Esophagus squamous epithelium (tissue), 5 donors: ENCODE results near the gene NADK2. TPM values are rescaled to one million over a fixed set of nuclear protein-coding genes. Genes with fewer than 3 reads are reported as not detected.

Experiments used
- DNase-seq: peaks from one replicate; lab custom pipeline; 2025; lab: John Stamatoyannopoulos, UW
- H3K27ac ChIP-seq, 4 donors: fragments of 200-600 bp; sonication (generic); one replicate each; pipeline ENCODE4 v1.5.1; 2016 to 2019; ENCODE audit warnings: mild to moderate bottlenecking in 1 of 4
- H3K27me3 ChIP-seq, 4 donors: fragments of 200-600 bp; sonication (generic); 1 replicate in 3 of 4; 2 replicates in 1 of 4; pipeline versions ENCODE4 v1.5.1 to v1.6.0; 2017 to 2021; ENCODE audit warnings: antibody characterized with exemption in 1 of 4
- H3K36me3 ChIP-seq, 3 donors: fragments of 200-600 bp; sonication (generic); one replicate each; pipeline ENCODE4 v1.5.1; 2016 to 2019
- H3K4me1 ChIP-seq, 3 donors: fragments of 200-600 bp; sonication (generic); one replicate each; pipeline ENCODE4 v1.5.1; 2017 to 2019
- H3K4me3 ChIP-seq, 4 donors: fragments of 200-600 bp; sonication (generic); 1 replicate in 3 of 4; 2 replicates in 1 of 4; pipeline ENCODE4 v1.5.1; 2016 to 2019; ENCODE audit warnings: mild to moderate bottlenecking in 2 of 4, moderate library complexity in 1 of 4
- H3K9me3 ChIP-seq, 3 donors: fragments of 200-600 bp; sonication (generic); one replicate each; pipeline ENCODE4 v1.5.1; 2016 to 2019
- POLR2A ChIP-seq, 4 donors: fragments of 450-650 bp; IDR thresholded peaks; one replicate each; pipeline ENCODE4 v1.6.1; 2017; ENCODE audit warnings: antibody characterized with exemption in 4 of 4, mild to moderate bottlenecking in 4 of 4, moderate library complexity in 3 of 4
- WGBS, 2 donors: methylation state at CpG; one replicate each; pipeline ENCODE4 v1.1.5; 2018; 5-methylcytosine and 5-hydroxymethylcytosine counted together
- intact Hi-C: fragments of 100-400 bp; cut with DNase I; formaldehyde crosslinking; loops from one replicate; pipeline ENCODE4 v1.15.0; 2022
- total RNA-seq, 4 donors: library from RNA; depleted of rRNA; stranded (reverse); fragments of >200 nt; gene quantifications; one replicate each; pipeline ENCODE4 v1.1.0, GENCODE V29; 2016
- TF ChIP-seq, protein P1 (sequence below), 6 experiments: fragments of 450-650 bp in 4 of 6; fragments of 200-600 bp in 2 of 6; sonication (generic) in 2 of 6; IDR thresholded peaks; one replicate each; pipeline ENCODE4 v1.5.1; 2016 to 2019; ENCODE audit warnings: antibody characterized with exemption in 6 of 6, mild to moderate bottlenecking in 4 of 6, moderate library complexity in 4 of 6
- donor health status: DM: yes; HTN: yes; CAD: no.

NADK2 gene
- total RNA-seq, 4 donors from 2014 or later, result 9.0 to 19.6 (median 15.4) TPM

DNA sequence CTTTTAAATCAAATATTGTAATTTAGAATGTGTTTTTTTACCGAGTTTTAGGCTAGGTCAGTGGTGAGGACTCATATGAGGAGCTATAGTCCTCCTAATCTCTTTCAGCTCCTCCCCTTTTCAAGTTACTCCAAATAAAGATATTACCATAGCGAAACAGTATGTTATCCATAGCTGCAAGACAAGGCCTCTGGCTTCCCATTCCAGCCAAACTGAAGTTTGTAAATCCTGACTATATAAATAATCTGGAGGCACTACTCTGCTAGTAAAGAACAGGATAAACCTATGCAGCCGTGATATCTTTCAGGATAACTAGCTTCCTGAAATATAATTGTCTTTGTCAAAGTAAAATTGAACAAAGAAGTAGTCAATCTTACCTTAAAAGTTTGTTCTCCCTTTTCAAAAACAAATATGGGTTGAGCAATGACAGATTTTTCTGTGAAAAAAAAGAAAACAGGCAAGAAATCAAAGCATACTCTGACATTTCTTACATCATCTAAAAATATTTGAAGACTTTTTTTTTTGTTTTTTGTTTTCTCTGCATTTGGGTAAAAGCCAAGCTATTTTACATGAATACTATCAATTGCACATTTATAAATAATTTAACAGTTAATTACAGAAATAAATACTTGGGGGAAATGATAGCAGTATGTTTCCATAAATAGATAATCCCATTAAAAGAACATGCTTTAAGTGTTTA is 29.3 kb upstream of the NADK2 start:
- no peak overlapping the region for H3K4me3 ChIP-seq
- H3K4me1 ChIP-seq, result no peaks in the 10 kb centered on the region
- WGBS, 2 donors, result 81 to 83% methylated on average over 3 of the region's 3 CpGs
- no peaks in the 10 kb centered on the region for H3K27me3 ChIP-seq
- DNase-seq, result no peak
- no peaks in the 10 kb centered on the region for H3K36me3 ChIP-seq
- intact Hi-C loops, result loop anchor here (10.0 kb wide), 1 partner anchor 124 kb away; no protein-coding TSS in a partner anchor
- no peaks in the 10 kb centered on the region for H3K9me3 ChIP-seq
- TF ChIP-seq POLR2A (IDR thresholded peaks at IDR 0.05), result no peak
- TF ChIP-seq, protein P1, sequence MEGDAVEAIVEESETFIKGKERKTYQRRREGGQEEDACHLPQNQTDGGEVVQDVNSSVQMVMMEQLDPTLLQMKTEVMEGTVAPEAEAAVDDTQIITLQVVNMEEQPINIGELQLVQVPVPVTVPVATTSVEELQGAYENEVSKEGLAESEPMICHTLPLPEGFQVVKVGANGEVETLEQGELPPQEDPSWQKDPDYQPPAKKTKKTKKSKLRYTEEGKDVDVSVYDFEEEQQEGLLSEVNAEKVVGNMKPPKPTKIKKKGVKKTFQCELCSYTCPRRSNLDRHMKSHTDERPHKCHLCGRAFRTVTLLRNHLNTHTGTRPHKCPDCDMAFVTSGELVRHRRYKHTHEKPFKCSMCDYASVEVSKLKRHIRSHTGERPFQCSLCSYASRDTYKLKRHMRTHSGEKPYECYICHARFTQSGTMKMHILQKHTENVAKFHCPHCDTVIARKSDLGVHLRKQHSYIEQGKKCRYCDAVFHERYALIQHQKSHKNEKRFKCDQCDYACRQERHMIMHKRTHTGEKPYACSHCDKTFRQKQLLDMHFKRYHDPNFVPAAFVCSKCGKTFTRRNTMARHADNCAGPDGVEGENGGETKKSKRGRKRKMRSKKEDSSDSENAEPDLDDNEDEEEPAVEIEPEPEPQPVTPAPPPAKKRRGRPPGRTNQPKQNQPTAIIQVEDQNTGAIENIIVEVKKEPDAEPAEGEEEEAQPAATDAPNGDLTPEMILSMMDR (IDR thresholded peaks at IDR 0.05), result no peak
- no peak overlapping the region for H3K27ac ChIP-seq

DNA sequence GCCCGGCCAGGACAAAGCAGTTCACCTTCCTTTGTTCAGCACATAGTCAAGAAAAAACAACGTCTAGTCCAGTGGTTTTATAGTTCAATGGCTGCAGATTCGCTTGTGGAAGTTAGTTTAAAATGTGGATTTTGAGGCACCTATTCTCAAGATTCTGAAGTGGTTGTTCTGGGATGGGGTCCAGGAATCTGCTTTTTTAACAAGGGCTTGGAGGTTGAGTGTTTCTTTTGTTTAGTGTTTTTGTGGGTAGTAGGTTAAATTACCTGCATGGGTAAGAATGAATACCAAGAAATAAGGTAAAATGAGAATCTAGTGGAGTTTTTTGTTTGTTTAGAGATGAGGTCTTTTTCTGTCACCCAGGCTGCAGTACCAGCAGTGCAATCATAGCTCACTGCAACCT is 28.4 kb upstream of the NADK2 start:
- H3K27me3 ChIP-seq, result no peaks in the 10 kb centered on the region
- H3K4me3 ChIP-seq, result no peak overlapping the region
- intact Hi-C loops, result loop anchor here (10.0 kb wide), 1 partner anchor 125 kb away; no protein-coding TSS in a partner anchor
- no peak for DNase-seq
- H3K9me3 ChIP-seq, result no peaks in the 10 kb centered on the region
- H3K36me3 ChIP-seq, result no peaks in the 10 kb centered on the region
- no peak for TF ChIP-seq POLR2A (IDR thresholded peaks at IDR 0.05)
- TF ChIP-seq, protein P1 (IDR thresholded peaks at IDR 0.05), result no peak
- WGBS, 2 donors, result 83 to 88% methylated on average over 3 of the region's 3 CpGs
- H3K27ac ChIP-seq, result no peak overlapping the region
- H3K4me1 ChIP-seq, result no peaks in the 10 kb centered on the region

DNA sequence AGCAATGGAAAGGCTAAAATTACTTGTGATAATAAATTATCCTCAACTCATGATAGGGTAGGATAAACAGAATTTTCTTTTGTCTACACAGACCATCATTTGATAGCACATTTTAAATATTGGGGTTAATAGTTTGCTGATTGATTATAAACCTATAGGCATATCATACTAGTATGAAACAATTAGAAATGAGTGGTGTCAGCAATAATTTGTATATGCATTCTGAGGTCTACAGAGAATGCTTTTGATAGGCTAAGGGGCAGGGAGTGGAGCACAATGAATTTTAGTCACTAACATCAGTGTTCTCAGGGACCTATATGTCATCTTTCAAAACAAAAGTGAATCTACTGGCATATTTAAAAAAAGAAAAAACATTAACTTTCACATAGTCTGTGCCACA is 27.8 kb upstream of the NADK2 start:
- no peaks in the 10 kb centered on the region for H3K27me3 ChIP-seq
- no peaks in the 10 kb centered on the region for H3K36me3 ChIP-seq
- DNase-seq, result no peak
- H3K4me3 ChIP-seq, result no peak overlapping the region
- intact Hi-C loops, result no loop called here
- H3K27ac ChIP-seq, result no peak overlapping the region
- H3K4me1 ChIP-seq, result no peaks in the 10 kb centered on the region
- no peak for TF ChIP-seq POLR2A (IDR thresholded peaks at IDR 0.05)
- TF ChIP-seq, protein P1 (IDR thresholded peaks at IDR 0.05), result no peak
- no peaks in the 10 kb centered on the region for H3K9me3 ChIP-seq

DNA sequence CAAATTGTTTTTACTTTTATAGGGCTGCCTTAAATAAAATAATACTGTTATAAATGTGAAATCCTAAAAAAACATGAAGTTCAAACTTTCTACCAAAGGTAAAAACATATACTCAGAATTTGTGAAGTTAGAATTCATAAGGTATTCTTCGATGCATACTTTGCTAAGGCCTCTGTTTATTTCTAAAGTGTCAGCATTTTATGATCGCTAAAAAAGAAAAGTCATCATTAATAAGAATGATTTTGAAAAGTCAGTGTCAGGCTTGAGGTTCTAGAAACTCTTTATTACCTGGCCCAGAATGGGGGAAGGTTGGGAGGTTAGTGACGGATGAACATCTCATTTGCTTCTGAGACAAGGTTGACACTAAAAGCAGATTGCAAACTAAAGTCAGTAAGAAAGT is 26.2 kb upstream of the NADK2 start:
- Histone ChIP-seq H3K27ac (no peak overlapping the region), H3K27me3 (no peaks in the 10 kb centered on the region), H3K9me3 (no peaks in the 10 kb centered on the region), H3K4me1 (no peaks in the 10 kb centered on the region), H3K4me3 (no peak overlapping the region), H3K36me3 (no peaks in the 10 kb centered on the region)
- intact Hi-C loops, result no loop called here
- 88 to 90% methylated on average over 3 of the region's 3 CpGs for WGBS, 2 donors
- no peak for TF ChIP-seq POLR2A (IDR thresholded peaks at IDR 0.05)
- TF ChIP-seq, protein P1 (IDR thresholded peaks at IDR 0.05), result no peak
- DNase-seq, result no peak

DNA sequence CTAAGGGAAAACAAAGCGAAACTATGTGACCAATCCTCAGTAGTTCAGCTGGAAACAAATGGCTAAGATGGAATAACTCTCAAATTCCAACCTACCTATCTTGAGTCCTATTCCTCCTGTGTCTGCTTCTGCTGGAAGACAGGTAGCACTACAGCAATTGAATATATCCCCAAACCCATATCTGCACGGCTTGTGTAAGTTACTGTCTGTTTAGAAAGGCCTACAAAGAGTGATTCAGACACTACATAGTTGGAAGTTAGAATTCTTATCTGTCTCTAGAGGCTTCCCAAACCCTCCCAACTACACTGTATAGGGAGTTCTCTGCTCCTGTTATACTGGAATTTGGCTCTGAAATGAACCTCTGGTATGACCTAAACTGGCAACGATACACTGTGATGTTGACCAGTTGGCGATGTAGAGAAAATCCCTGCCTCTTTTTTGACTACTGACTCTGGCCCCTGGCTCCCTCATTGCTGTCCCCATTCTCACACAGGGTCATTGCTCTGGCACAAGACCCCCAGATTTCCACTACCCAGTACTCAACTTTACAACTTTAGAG is 22.6 kb upstream of the NADK2 start:
- intact Hi-C loops, result no loop called here
- no peak for DNase-seq
- H3K4me1 ChIP-seq, result no peaks in the 10 kb centered on the region
- no peak for TF ChIP-seq POLR2A (IDR thresholded peaks at IDR 0.05)
- TF ChIP-seq, protein P1 (IDR thresholded peaks at IDR 0.05), result no peak
- no peak overlapping the region for H3K4me3 ChIP-seq
- no peaks in the 10 kb centered on the region for H3K27me3 ChIP-seq
- no peak overlapping the region for H3K27ac ChIP-seq
- WGBS, 2 donors, result 75 to 90% methylated on average over 4 of the region's 4 CpGs
- no peaks in the 10 kb centered on the region for H3K9me3 ChIP-seq
- H3K36me3 ChIP-seq, result no peaks in the 10 kb centered on the region
